Left lobe of liver (tissue), 2 donors: ENCODE data around the gene SMAD5. TPM values are rescaled to one million over a fixed set of nuclear protein-coding genes. Genes with fewer than 3 reads are reported as not detected.

Experiments
- ATAC-seq: fragments of 200-7000 bp; cut with Tn5 transposase; one replicate; pipeline ENCODE4 v1.9.1; 2020; ENCODE audit warnings: mild to moderate bottlenecking, moderate library complexity
- DNase-seq: peaks from one replicate; pipeline ENCODE4 v3.0.0-alpha.2; 2020; ENCODE audit warnings: low spot score
- total RNA-seq: library from RNA; stranded (reverse); gene quantifications from one replicate; pipeline ENCODE4 v1.2.1, GENCODE V29; 2021
- donor health status: DM: no; HTN: no; CAD: no; lungs with moderate emphysema.
- donor health status: DM: no; HTN: yes; CAD: no.

SMAD5 gene
- total RNA-seq, 1 donor from 2014 or later, result 22.8 TPM

DNA sequence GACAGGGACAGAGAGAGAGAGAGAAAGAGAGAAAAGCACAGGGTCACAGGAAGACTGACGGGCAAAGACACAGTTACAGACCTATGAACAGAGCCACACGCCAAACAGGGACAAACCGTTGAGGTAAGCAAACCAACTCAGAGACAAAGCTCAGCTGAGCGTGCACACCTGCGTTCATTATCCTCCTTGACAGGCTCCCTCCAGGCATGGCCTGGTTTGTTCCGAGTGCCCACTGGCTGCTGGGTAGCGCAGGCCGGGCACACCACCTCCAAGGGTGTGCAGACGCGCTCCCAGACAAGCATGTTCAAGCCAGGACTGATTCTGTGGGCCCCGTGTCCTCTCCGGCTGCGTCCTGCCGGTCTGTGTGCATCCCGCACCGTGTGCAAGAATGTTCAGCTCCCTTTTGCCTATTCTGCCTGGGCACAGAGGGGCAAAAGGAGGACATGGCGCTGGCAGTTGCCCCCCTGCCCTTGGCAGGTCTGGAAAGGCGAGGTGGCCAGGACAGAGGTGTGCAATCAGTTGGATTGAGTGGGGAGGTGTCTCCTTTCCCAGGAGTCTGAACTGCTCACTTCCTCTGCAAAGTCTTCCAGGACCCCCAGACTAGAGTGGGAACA, 60.8 kb downstream of the SMAD5 start:
- peak; percentile 32 for ATAC-seq
- no peak for DNase-seq

DNA sequence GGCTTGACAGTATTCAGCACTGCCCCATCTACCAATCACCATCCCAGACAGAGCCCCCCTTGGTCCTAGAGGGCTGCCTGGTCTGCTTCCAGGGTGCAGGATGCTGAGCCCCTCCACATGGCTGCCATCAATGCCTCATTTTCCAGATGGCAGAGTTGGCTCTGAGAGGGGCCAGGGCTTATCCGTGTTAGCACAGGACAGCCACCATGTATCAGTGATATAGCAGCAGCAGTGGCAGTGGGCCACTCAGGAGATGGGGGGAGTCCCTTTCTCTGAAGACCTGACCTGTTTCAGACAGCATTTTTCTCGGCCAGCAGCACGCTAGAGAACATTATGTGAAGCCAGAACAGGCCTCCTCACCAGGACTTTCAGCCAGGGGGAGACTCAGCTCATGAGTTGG, 61.9 kb downstream of the SMAD5 start:
- ATAC-seq (no peak), DNase-seq (no peak)

DNA sequence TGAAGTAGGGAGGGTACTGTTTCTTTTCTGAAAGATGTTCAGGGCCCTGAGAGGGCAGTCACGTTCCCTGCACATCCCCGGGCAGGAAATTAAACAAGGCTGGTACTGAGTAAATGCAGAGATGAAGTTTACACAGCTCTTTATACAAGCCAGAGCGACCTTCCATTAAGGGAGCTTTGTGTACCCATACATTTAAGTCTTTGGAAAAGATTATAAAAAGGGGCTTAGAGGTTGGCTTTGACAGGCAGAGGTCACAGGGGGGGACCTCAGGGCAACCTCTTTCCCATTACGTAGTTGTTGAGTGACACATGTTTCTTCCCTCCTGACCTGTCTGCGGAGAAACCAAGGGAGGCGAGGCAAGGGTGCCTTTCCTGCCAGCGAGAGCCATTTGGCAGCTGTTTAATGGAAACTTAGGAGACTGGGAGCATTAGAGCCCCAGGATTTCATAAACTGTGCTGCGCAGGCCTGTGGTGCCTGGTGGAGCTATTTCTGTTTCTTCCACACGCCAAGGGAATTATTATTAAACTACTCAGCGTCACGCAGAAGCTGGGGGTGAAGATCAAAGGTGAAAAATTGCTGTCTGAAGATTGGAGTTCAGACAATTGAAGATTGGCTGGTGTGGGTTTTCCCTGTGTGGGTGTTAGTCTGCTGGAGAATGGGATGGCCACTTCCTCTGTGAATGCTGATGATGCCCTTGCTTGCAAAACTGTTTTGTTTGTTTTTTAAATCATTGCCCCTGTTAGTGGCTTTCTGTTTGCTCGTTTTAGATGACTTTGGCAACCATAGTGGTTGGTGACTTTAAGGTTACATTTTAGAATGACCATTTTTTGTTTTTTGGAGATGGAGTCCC, 63.6 kb downstream of the SMAD5 start:
- ATAC-seq, result no peak
- DNase-seq, result no peak

DNA sequence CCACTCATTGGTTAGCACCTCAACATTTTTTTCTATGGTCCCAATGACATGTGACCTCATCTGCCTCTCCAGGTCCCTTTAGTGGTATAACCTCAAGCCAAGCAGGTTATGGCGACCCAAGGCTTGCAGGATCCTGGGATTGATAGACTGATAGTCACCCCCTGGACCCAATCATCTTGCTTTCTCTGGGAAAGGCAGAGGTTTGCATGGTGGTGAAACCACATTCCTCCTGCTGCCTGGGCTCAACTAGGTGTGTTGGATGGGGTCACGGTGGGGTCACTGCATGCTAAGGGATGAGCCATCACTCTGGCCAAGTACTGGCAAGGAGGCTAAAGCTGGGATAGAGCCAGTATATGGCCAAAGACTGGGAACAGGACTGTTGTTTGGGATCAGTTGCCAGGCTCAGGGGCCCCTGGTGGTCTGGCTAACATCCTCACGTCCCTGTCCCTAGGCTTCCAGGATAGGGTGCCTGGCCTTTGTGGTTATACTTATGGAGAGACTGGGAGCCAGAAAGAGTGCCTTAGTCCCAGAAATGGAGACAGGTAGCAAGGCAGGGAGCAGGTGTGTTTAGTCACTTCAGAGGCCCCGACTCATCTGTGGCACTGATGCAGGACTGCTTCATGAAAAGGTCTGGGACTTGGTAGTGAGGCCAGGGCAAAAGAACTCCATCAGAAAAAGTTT, 65.0 kb downstream of the SMAD5 start:
- DNase-seq (no peak), ATAC-seq (no peak)

DNA sequence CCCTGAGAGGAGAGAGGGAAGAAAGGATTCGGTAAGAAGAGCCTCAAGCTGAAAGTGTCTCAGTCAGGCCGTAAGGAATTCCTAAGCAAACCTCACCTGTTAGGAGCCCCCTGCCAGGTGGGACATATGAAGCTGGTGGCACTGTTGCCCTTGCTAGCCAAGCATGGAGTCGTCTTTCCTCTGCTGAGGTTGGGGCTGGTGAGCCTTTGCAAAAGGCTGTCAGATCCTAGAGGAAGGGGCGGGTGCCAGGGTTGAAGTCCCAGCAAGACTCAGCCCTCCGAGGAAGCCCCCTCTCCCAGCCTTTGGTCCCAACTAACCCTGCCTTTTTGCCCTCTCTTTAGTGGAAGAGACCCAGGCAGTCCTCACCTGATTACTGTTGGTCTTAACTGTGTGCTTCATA, 65.8 kb downstream of the SMAD5 start:
- DNase-seq (peak; percentile 16), ATAC-seq (no peak)

DNA sequence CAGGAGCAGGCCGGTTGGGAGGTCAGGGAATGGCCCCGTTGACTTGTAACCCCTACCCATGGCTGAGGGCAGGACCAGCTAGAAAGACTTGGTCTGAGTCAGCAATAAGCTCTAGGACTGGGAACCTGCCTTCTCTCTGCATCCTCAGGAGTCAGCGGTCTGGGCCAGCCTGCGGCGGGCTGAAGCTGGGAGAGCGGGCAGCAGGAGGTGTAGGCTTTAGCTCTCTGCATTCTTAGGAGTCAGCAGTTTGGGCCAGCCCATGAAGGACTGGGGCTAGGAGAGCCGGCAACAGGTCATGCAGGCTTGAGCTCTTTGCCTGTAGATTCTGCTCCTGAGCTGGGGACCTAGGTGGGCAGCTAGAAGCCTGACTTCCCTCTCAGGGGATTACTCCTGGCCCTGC, 66.8 kb downstream of the SMAD5 start:
- no peak for ATAC-seq
- peak; percentile 23 for DNase-seq

DNA sequence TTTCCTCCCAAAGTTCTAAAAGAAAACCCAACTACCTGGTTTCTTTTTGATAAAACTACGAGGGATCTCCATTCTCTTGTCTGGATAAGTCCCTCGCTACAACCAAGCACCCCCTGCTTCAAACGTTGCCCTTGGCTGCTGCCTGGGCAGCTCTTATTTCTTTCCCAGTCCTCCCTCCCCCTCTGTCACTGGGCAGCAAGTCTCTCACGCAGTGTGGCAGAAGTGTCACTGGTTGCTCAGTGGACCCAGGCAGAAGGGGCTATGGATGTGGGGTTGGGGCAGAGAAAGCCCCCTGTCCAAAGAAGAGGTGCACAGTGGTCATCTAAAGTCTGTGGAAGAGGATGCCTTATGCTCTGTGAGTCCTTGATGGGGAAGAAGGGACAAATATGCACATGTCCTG, 67.5 kb downstream of the SMAD5 start:
- DNase-seq (peak; percentile 11), ATAC-seq (no peak)

DNA sequence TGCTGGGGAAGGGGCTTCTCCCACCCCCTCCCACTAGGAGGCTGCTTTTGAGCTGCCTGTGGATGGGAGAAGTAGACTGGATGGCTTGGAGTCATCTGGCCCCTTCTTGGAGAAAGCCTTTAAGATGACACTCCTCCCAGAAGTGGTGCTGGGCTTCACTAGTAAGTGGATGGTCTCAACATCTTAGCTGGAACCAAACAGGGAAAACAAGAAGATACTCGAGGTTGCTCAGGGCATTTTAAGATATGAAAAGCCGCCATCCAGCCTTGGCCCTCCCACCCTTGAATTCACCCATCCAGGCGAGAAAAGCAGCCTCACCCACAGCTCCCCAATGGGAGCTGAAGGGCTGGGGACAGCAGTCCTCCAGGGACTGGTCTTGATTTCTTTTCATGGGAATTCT, 68.1 kb downstream of the SMAD5 start:
- ATAC-seq, result no peak

DNA sequence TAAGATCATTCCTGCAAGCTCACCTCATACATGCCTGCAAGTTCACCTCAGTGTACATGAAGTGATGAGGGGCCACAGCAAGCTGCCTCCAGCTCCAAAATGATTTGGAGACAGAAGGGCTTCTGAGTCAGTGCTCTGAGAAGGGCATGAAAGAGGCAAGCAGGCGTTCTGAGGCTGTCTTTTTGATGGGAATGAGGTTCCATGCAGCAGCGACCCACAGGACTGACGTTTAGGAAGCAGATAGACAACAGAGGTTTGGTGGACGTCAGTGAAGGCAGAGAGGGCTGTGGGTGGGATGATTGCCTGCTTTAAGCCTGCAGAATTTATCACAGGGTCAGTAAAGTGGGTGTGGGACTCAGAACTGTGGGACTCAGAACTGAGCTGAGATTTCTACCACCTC, 69.2 kb downstream of the SMAD5 start:
- peak; percentile 1 for DNase-seq

More for the DNA sequence above, 68.1 kb downstream of the SMAD5 start:
- DNase-seq, result peak; percentile 4

DNA sequence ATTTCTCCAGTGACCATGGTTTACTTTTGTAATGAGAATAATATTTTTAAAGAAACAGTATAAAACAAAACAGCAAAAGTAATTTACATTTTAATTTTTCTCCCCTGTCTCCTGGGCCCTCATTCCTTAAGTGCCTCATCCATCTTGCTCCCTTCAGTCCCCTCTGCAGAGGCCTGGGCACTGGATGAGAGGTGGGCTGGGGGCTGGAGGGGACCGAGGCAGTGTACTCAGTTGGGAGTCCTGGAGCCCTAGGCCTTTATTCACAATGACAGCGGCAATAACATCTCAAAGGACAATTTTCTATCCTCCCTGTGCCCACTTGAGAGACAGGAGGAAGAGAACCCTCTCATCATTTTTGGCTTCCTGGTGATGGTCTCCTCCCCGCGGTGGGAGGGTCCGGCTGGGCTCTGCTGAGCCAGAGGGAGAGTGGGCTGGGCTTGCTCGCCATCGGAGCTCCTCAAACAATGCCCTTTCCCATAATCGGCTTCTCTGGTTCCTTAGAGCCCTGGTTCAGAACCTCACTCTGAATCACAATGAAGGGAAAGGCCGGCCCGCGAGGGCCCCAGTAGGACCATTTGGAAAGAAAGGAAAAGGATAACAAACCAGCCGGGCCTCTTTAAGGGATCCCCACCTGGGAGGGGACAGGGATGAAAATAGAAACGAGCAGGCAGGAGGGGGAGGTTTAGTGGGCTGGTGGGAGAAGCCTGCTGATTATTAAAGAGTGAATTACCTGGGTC, 70.0 kb downstream of the SMAD5 start:
- DNase-seq, result peak; percentile 14
- ATAC-seq, result no peak

More for the DNA sequence above, 69.2 kb downstream of the SMAD5 start:
- no peak for ATAC-seq

DNA sequence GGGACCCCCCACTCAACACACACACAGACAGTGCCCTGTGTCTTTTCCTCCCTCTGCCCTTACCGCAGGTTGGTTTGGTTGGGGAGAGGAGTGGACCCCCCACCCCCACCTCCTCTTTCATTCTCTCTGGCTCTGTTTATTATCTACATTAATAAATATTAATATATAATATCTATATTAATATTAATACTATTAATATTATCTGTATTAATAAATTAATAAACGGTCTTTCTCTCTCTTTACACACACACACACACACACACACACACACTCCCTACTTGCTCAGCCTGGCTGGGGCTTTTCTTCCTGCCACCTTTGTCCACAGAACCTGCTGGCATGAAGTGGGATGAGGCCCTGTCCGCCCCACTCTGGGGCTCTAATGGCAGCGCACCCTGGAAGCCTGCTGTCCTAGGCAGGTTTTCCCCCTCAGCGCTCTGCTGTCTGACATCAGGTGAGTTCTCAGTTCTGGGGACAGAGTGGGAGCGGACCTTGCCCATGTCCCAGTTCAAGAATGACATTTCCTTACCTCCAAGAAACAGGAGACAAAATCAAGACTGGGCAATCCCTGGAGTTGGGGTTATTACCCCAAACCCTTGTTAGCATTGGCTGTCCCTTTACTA, 70.8 kb downstream of the SMAD5 start:
- DNase-seq, result peak; percentile 30
- ATAC-seq, result no peak

DNA sequence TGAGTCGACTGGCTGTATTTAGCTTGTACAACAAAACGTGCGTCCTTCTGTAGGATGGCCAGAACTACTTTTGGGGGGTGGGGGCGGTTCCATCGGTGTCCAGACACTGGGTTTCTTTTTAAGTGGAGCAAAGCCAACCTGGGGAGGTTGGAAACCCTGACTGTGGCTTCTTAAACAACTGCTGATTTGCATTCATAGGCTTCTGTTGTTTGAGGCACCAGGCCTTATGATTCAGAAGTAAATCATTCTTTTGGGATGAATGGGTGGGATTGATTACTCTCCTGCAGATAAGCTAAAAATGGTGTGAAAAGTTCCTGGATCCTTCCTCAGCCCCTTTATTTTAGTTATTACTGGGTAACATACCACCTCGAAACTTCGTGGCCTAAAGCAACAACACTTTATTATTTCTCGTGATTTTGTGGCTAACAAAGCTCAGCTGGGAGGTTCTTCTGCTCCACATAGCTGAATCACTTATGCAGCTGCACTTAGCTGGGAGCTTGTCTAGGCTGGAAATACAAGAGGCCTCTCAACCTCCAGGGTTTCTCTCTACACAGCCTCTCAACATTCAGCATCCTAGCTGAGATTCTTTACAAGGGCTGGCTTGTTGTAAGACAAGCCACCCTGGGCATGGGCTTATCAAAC, 72.5 kb downstream of the SMAD5 start:
- ATAC-seq, result no peak
- DNase-seq, result no peak

DNA sequence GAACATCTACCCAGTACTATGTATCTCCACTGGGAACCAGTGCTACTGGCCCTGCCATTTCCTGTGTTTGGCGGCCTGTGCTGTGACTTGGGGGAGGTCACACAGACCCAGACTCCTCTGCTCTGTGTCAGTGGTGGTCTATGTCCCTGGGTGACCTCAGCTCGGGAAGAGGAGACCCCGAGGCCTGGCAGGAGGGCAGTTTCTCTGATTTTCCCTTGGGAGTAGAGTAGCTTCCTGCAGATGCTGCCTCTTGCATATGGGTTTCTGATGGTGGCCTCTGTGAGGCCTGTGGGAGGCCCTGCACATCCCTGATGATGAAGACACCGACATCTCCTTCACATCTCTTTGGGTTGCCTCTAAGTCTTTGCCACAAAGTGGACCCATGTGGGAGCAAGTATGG, 73.3 kb downstream of the SMAD5 start:
- ATAC-seq, result no peak
- DNase-seq, result no peak

DNA sequence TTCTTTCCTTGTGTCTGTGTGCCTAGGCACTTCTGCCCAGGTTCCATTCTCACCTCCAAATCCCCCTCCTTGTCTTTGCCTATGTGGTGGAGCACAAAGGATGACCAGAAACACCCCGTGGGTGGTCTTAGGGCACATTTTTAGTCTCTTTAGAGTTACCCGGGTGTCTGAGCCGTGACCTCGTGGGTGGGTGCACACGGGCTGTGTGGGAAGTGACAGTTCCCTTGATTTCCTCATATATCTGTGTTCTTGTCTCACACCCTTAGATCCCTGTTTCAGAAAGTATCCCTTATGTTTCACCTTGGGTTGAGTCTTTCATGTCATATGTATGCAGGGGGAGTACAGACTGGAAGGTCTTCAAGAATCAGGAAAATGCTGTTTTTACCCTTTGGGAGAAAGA, 73.7 kb downstream of the SMAD5 start:
- no peak for ATAC-seq
- no peak for DNase-seq

DNA sequence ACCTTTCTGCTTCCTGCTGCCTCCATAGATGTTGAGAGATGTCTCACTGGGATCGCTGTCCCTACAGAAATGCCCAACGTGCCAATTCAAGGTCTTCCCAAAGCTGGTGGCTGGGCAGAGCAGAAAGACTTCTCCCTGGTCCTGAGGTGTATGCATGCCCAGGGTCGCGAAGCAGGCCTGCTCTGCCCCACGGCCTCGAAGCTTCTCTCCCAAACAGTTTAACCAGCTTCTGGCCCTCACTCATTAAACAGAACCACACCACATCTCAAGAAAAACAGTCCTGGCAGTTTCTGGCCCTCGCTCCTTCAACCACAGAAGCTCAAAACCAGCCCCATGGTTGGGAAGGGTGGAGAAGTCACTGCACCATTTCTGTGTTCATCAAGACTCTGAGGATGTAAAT, 75.0 kb downstream of the SMAD5 start:
- ATAC-seq (no peak), DNase-seq (no peak)

DNA sequence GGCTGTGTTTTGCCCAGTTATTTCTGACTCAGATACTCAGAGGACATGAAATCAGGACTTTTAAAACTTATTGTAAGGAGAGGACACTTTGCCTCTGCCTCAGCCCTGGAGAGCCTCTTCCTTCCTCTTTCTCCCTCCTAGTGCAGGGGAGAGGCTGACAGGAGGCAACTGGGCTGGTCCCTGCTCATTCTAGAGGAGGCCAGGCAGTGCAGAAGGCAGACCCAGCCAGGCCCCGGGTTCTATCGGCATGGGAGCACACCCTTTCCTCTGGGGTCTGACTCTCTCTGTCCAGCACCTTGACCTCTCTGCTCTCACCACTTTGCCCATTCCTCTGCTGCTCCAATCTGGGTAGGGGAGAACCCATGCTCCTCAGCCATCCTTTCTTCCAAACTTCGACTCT, 76.3 kb downstream of the SMAD5 start:
- DNase-seq (no peak), ATAC-seq (no peak)

DNA sequence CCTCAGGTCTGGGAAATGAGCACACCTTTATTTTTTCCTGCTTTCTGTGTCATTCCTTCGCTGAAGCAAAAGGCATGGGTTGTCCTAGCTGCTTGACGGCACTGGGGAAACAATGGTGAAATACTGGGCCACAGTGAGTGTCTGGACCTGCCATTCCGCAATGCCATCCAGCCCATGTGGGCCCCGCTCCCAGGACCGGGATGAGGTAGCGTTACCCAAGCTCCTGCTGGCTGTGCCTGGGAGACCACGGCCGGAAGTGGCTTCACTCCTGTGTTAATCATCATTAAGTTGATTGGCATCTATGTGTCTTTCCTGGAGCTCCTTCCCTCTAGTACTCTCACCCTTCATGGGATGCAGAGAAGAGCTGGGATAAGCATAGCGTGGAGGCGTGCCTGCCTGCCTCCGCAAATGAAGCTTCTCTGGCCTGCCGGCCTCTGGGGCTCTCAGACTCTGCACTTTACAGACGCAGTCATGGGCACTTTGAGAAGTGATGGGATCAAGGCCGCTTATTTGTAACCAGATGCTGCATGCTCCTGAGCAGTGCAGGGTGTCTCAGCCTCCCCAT, 76.8 kb downstream of the SMAD5 start:
- no peak for DNase-seq

DNA sequence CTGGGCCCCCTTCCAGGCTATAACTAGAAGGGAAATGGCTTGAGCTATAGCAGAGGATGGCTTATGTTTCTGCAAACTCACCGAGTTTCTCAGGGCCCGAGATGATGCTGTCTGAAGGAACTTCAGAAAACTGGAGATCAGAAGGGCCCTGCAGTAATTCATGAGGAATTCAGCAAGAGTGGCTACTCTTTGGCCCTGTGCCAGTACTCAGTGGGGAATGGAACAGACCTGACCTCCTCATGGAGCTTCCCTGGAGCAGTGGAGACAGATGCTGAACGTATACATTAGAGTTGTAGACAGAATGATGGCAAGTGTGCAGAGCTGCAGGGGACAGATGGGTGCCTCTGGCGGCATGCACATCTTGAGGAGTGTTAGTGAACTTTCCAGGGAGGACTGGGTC, 77.6 kb downstream of the SMAD5 start:
- ATAC-seq (no peak), DNase-seq (no peak)

More for the DNA sequence above, 76.8 kb downstream of the SMAD5 start:
- no peak for ATAC-seq

DNA sequence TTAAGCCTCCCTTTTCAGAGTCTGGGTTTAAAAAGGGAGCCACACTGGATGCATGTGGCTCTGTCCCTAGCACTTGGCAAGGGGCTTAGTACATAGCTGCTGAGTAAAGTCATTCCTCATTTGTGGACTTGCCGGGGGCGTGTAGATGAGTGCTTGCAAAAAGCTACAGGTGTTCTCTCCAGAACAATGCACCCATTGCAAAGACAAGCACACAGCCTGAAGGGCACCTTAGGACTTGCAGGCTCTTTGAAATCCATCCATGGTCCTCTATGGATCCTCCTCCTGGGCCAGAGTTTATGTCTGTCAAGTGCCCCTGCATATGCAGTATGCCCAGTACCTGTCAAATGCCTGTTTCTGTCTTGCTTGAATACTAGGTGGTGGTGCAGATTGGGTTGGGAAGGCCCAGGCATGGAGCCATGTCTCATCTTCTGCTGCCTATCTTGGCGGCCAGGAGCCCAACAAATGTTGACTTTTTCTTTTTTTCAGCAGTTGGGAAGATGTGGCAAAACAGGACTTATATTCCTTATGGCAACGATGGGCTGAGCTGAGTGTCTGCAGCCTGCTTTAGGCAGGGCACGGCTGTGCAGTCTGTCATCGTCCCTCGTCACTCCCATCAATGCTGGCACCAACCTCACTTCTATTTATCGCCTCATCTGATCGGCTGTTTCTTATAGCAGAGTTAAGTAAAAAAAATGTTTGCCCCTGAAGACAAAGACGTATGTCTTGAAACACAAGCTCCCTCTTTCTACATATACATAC, 78.8 kb downstream of the SMAD5 start:
- no peak for ATAC-seq
- DNase-seq, result no peak
